ENCODE data around the gene SNAPC2. TPM values are rescaled to one million over a fixed set of nuclear protein-coding genes. Genes with fewer than 3 reads are reported as not detected.

Gene SNAPC2
- total RNA-seq, 6 donors from 2014 or later = 5.2 to 28.0 (median 19.2) TPM

- Histone ChIP-seq H3K36me3 (no peaks in the 10 kb centered on the region), H3K27me3 (no peaks in the 10 kb centered on the region), H3K4me3 (no peak overlapping the region), H3K4me1 (peaks cover 0 to 9% (median 6%) of the 10 kb centered on the region in 4 donors), H3K27ac (peak overlapping the region in 1 of 4 donors; percentile 80), H3K9me3 (no peaks in the 10 kb centered on the region)
- TF ChIP-seq EP300 (IDR thresholded peaks at IDR 0.05) = no peak
- no peak for TF ChIP-seq POLR2AphosphoS5 (IDR thresholded peaks at IDR 0.05)
- TF ChIP-seq CTCF (IDR thresholded peaks at IDR 0.05) = no peak
- TF ChIP-seq POLR2A (IDR thresholded peaks at IDR 0.05) = no peak
- WGBS, 2 donors = 87 to 96% methylated on average over 2 to 13 of the region's 13 CpGs
- no peak for DNase-seq
- ATAC-seq (ENCODE audit: low FRiP score in 2 of 2) = no peak
These were observed 24.6 kb upstream of the SNAPC2 start for GRCh38 chr19:7895565-7895964.

GRCh38 chr19:7897292-7897691 is 22.8 kb upstream of the SNAPC2 start:
- Histone ChIP-seq H3K27me3 (no peaks in the 10 kb centered on the region), H3K36me3 (no peaks in the 10 kb centered on the region), H3K4me3 (no peak overlapping the region), H3K27ac (no peak overlapping the region), H3K4me1 (peaks cover 3 to 11% (median 6%) of the 10 kb centered on the region in 4 donors), H3K9me3 (no peaks in the 10 kb centered on the region)
- ATAC-seq (ENCODE audit: low FRiP score in 2 of 2) = no peak
- no peak for DNase-seq
- WGBS, 2 donors = 79 to 82% methylated on average over 11 of the region's 11 CpGs
- TF ChIP-seq POLR2AphosphoS5 (IDR thresholded peaks at IDR 0.05) = no peak
- TF ChIP-seq CTCF (IDR thresholded peaks at IDR 0.05) = no peak
- no peak for TF ChIP-seq POLR2A (IDR thresholded peaks at IDR 0.05)
- no peak for TF ChIP-seq EP300 (IDR thresholded peaks at IDR 0.05)

- no peaks in the 10 kb centered on the region for H3K9me3 ChIP-seq
- WGBS, 2 donors = 94 to 95% methylated on average over 16 of the region's 16 CpGs
- DNase-seq (no peak), ATAC-seq (ENCODE audit: low FRiP score in 2 of 2) (no peak)
- peaks cover 11 to 20% (median 15%) of the 10 kb centered on the region in 4 donors for H3K4me1 ChIP-seq
- no peaks in the 10 kb centered on the region for H3K36me3 ChIP-seq
- TF ChIP-seq CTCF (IDR thresholded peaks at IDR 0.05) (no peak), POLR2A (IDR thresholded peaks at IDR 0.05) (no peak), EP300 (IDR thresholded peaks at IDR 0.05) (no peak), POLR2AphosphoS5 (IDR thresholded peaks at IDR 0.05) (no peak)
- no peak overlapping the region for H3K4me3 ChIP-seq
- H3K27ac ChIP-seq = no peak overlapping the region
- H3K27me3 ChIP-seq = no peaks in the 10 kb centered on the region
These were observed 21.2 kb upstream of the SNAPC2 start for GRCh38 chr19:7898967-7899366.

GRCh38 chr19:7899751-7900378 is 20.3 kb upstream of the SNAPC2 start:
- Histone ChIP-seq H3K27me3 (no peaks in the 10 kb centered on the region), H3K27ac (no peak overlapping the region), H3K9me3 (no peaks in the 10 kb centered on the region), H3K36me3 (no peaks in the 10 kb centered on the region), H3K4me1 (peaks cover 14 to 22% (median 18%) of the 10 kb centered on the region in 4 donors), H3K4me3 (no peak overlapping the region)
- ATAC-seq (ENCODE audit: low FRiP score in 2 of 2) (no peak), DNase-seq (peak in 1 of 2 donors; percentile 67)
- TF ChIP-seq CTCF (IDR thresholded peaks at IDR 0.05) = no peak
- TF ChIP-seq POLR2AphosphoS5 (IDR thresholded peaks at IDR 0.05) = no peak
- TF ChIP-seq POLR2A (IDR thresholded peaks at IDR 0.05) = no peak
- TF ChIP-seq EP300 (IDR thresholded peaks at IDR 0.05) = no peak
- WGBS, 2 donors = 93 to 97% methylated on average over 16 to 28 of the region's 34 CpGs

GRCh38 chr19:7900401-7900870 is 19.7 kb upstream of the SNAPC2 start:
- Histone ChIP-seq H3K27me3 (no peaks in the 10 kb centered on the region), H3K9me3 (no peaks in the 10 kb centered on the region), H3K4me1 (peaks cover 20 to 24% (median 23%) of the 10 kb centered on the region in 4 donors), H3K27ac (no peak overlapping the region), H3K36me3 (peaks cover 0 to 3% (median 0%) of the 10 kb centered on the region in 4 donors), H3K4me3 (no peak overlapping the region)
- 77 to 80% methylated on average over 5 to 21 of the region's 21 CpGs for WGBS, 2 donors
- no peak for TF ChIP-seq CTCF (IDR thresholded peaks at IDR 0.05)
- TF ChIP-seq POLR2A (IDR thresholded peaks at IDR 0.05) = no peak
- TF ChIP-seq POLR2AphosphoS5 (IDR thresholded peaks at IDR 0.05) = no peak
- TF ChIP-seq EP300 (IDR thresholded peaks at IDR 0.05) = no peak
- DNase-seq = peak in 1 of 2 donors; percentile 59
- ATAC-seq (ENCODE audit: low FRiP score in 2 of 2) = no peak

Measured in upper lobe of left lung (tissue), 6 donors.